Measurements from ENCODE around the gene SELENOP. TPM values are rescaled to one million over a fixed set of nuclear protein-coding genes. Genes with fewer than 3 reads are reported as not detected.
A peak's percentile ranks its signal among the peaks of the same experiment; 100 is the strongest.

SELENOP gene
- total RNA-seq, 1 donor from 2014 or later = 801 TPM

GRCh38 chr5:42801516-42802166 is 10.1 kb downstream of the SELENOP start:
- no peak for ATAC-seq

GRCh38 chr5:42800748-42801330 is 10.9 kb downstream of the SELENOP start:
- ATAC-seq = no peak
- intact Hi-C loops (cut with DNase I) = loop anchor here (10.0 kb wide), 1 partner anchor 84 kb away; no protein-coding TSS in a partner anchor
- no peak for DNase-seq (ENCODE audit: low spot score)

More at GRCh38 chr5:42801516-42802166, 10.1 kb downstream of the SELENOP start:
- no peak for DNase-seq (ENCODE audit: low spot score)
- intact Hi-C loops (cut with DNase I) = loop anchor here (10.0 kb wide), 1 partner anchor 83 kb away; no protein-coding TSS in a partner anchor

- DNase-seq (ENCODE audit: low spot score) (no peak), ATAC-seq (no peak)
- intact Hi-C loops (cut with DNase I) = loop anchor here (10.0 kb wide), 1 partner anchor 85 kb away; no protein-coding TSS in a partner anchor
These were observed 12.0 kb downstream of the SELENOP start for GRCh38 chr5:42799668-42800114.

GRCh38 chr5:42799241-42799608 is 12.5 kb downstream of the SELENOP start:
- no peak for ATAC-seq
- intact Hi-C loops (cut with DNase I) = no loop called here

GRCh38 chr5:42798284-42799240 is 13.1 kb downstream of the SELENOP start:
- ATAC-seq = peak; percentile 50
- intact Hi-C loops (cut with DNase I) = no loop called here
- DNase-seq (ENCODE audit: low spot score) = no peak

More at GRCh38 chr5:42799241-42799608, 12.5 kb downstream of the SELENOP start:
- no peak for DNase-seq (ENCODE audit: low spot score)

- intact Hi-C loops (cut with DNase I) = no loop called here
- DNase-seq (ENCODE audit: low spot score) = no peak
- no peak for ATAC-seq
These were observed 20.5 kb downstream of the SELENOP start for GRCh38 chr5:42791151-42791550.

- intact Hi-C loops (cut with DNase I) = no loop called here
- DNase-seq (ENCODE audit: low spot score) (no peak), ATAC-seq (no peak)
These were observed 23.8 kb downstream of the SELENOP start for GRCh38 chr5:42787845-42788244.

- intact Hi-C loops (cut with DNase I) = no loop called here
- ATAC-seq = no peak
- no peak for DNase-seq (ENCODE audit: low spot score)
These were observed 24.6 kb downstream of the SELENOP start for GRCh38 chr5:42787073-42787472.

GRCh38 chr5:42785756-42786155 is 25.9 kb downstream of the SELENOP start:
- DNase-seq (ENCODE audit: low spot score) (no peak), ATAC-seq (no peak)
- intact Hi-C loops (cut with DNase I) = no loop called here

GRCh38 chr5:42784132-42784531 is 27.6 kb downstream of the SELENOP start:
- no peak for DNase-seq (ENCODE audit: low spot score)
- ATAC-seq = no peak
- intact Hi-C loops (cut with DNase I) = no loop called here

GRCh38 chr5:42781584-42781983 is 30.1 kb downstream of the SELENOP start:
- intact Hi-C loops (cut with DNase I) = no loop called here
- no peak for ATAC-seq
- no peak for DNase-seq (ENCODE audit: low spot score)

GRCh38 chr5:42779083-42779482 is 32.6 kb downstream of the SELENOP start:
- ATAC-seq (no peak), DNase-seq (ENCODE audit: low spot score) (no peak)
- intact Hi-C loops (cut with DNase I) = no loop called here

- intact Hi-C loops (cut with DNase I) = no loop called here
- peak; percentile 50 for ATAC-seq
- no peak for DNase-seq (ENCODE audit: low spot score)
These were observed 39.3 kb downstream of the SELENOP start for GRCh38 chr5:42772265-42772993.

GRCh38 chr5:42770003-42770402 is 41.7 kb downstream of the SELENOP start:
- no peak for ATAC-seq
- intact Hi-C loops (cut with DNase I) = no loop called here
- no peak for DNase-seq (ENCODE audit: low spot score)

- no peak for ATAC-seq
- intact Hi-C loops (cut with DNase I) = loop anchor here (10.0 kb wide), 1 partner anchor 913 kb away; no protein-coding TSS in a partner anchor
- no peak for DNase-seq (ENCODE audit: low spot score)
These were observed 43.6 kb downstream of the SELENOP start for GRCh38 chr5:42768106-42768504.

GRCh38 chr5:42767491-42768105 is 44.1 kb downstream of the SELENOP start:
- intact Hi-C loops (cut with DNase I) = loop anchor here (10.0 kb wide), 1 partner anchor 913 kb away; no protein-coding TSS in a partner anchor
- DNase-seq (ENCODE audit: low spot score) (no peak), ATAC-seq (peak; percentile 59)

- ATAC-seq (no peak), DNase-seq (ENCODE audit: low spot score) (no peak)
- intact Hi-C loops (cut with DNase I) = loop anchor here (10.0 kb wide), 1 partner anchor 907 kb away; no protein-coding TSS in a partner anchor
These were observed 49.9 kb downstream of the SELENOP start for GRCh38 chr5:42761791-42762190.

- DNase-seq (ENCODE audit: low spot score) = no peak
- intact Hi-C loops (cut with DNase I) = loop anchor here (10.0 kb wide), 1 partner anchor 906 kb away; no protein-coding TSS in a partner anchor
- ATAC-seq = no peak
These were observed 51.3 kb downstream of the SELENOP start for GRCh38 chr5:42760426-42760825.
